ENCODE results near the gene AHCYL2. TPM values are rescaled to one million over a fixed set of nuclear protein-coding genes. Genes with fewer than 3 reads are reported as not detected.

Gene AHCYL2
- total RNA-seq, 1 experiment from 2014 or later: 17.0 TPM

- RAD21 ChIA-PET (ENCODE audit: low non-redundant PET in 1 of 2, low total read pairs in 2 of 2, uncharacterized antibody in 2 of 2, unreplicated experiment in 2 of 2): no interaction called here
- Histone ChIP-seq H4K20me1 (ENCODE audit: insufficient read depth) (no peaks in the 10 kb centered on the region), H3K9me2 (ENCODE audit: insufficient read depth) (no peaks in the 10 kb centered on the region; the same call in 1 of the 2 replicates), H3K79me2 (ENCODE audit: insufficient read depth, low read length) (no peaks in the 10 kb centered on the region), H3K4me3 (replicated peaks in 1 of 2; ENCODE audit: low read depth in 1 of 2, low read length in 2 of 2) (no peak overlapping the region), H3K27me3 (ENCODE audit: insufficient read depth, low read length) (no peaks in the 10 kb centered on the region), H3K4me1 (ENCODE audit: control insufficient read depth in 1 of 2, insufficient read depth in 2 of 2, low read length in 2 of 2) (no peaks in the 10 kb centered on the region), H3K36me3 (ENCODE audit: control insufficient read depth in 1 of 2, insufficient read depth in 2 of 2, low read length in 2 of 2) (no peaks in the 10 kb centered on the region), H3K9ac (ENCODE audit: low read length) (no peak overlapping the region), H3K4me2 (ENCODE audit: low read length) (no peak overlapping the region), H3K27ac (ENCODE audit: low read depth, low read length) (no peak overlapping the region), H3K9me3 (ENCODE audit: control insufficient read depth in 1 of 2, insufficient read depth in 1 of 2, low read depth in 1 of 2, low read length in 2 of 2) (peaks cover 0 to 13% of the 10 kb centered on the region in 2 experiments; a peak in 1 of 4 replicates), H2AFZ (ENCODE audit: low read depth, low read length, poor library complexity, severe bottlenecking) (no peak overlapping the region)
- ATAC-seq: no peak
- DNase-seq (ENCODE audit: low read depth, low spot score): no peak
- POLR2A ChIA-PET: no interaction called here
- CTCF ChIA-PET: no interaction called here
- TF ChIP-seq POLR2A (IDR thresholded peaks at IDR 0.05; ENCODE audit: borderline replicate concordance, extremely low read depth, insufficient read depth, insufficient read length) (no peak), ATF3 (IDR thresholded peaks at IDR 0.05) (no peak), RAD21 (IDR thresholded peaks at IDR 0.05; ENCODE audit: low read depth) (no peak), ZFX (IDR thresholded peaks at IDR 0.05) (no peak), ZBTB33 (IDR thresholded peaks at IDR 0.05; ENCODE audit: extremely low read depth, insufficient replicate concordance, low read length) (no peak)
- TF ChIP-seq, protein P1, sequence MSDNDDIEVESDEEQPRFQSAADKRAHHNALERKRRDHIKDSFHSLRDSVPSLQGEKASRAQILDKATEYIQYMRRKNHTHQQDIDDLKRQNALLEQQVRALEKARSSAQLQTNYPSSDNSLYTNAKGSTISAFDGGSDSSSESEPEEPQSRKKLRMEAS (IDR thresholded peaks at IDR 0.05): no peak
- no TSS peak for BruUV-seq (replicated peaks)
- intact Hi-C loops (cut with micrococcal nuclease): no loop called here
Measured at GRCh38 chr7:129273936-129274335, 49.1 kb downstream of the AHCYL2 start.

DNA sequence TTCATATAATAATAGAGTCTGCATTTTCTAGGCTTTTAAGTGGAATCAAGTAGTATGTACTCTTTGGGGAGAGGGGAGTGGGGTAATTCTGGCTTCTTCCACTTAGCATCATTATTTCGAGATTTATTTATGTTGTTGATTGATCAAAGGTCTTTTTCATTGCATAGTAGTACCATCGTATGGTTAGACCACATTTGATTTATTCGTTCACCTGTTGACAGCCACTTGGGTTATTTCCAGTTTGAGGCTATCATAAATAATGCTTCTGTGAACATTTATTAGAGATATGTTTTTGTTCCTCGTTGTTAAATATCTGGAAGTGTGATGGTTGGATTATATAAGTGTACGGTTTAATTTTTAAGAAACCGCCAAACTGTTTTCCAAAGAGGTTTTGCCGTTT lies 52.8 kb downstream of the AHCYL2 start:
- Histone ChIP-seq H3K27ac (ENCODE audit: low read depth, low read length) (no peak overlapping the region), H4K20me1 (ENCODE audit: insufficient read depth) (no peaks in the 10 kb centered on the region), H3K79me2 (ENCODE audit: insufficient read depth, low read length) (no peaks in the 10 kb centered on the region), H3K9me2 (ENCODE audit: insufficient read depth) (no peaks in the 10 kb centered on the region; the same call in 1 of the 2 replicates), H3K27me3 (ENCODE audit: insufficient read depth, low read length) (no peaks in the 10 kb centered on the region), H3K36me3 (ENCODE audit: control insufficient read depth in 1 of 2, insufficient read depth in 2 of 2, low read length in 2 of 2) (no peaks in the 10 kb centered on the region), H3K9ac (ENCODE audit: low read length) (no peak overlapping the region), H3K9me3 (ENCODE audit: control insufficient read depth in 1 of 2, insufficient read depth in 1 of 2, low read depth in 1 of 2, low read length in 2 of 2) (peaks cover 0 to 13% of the 10 kb centered on the region in 2 experiments; a peak in 1 of 4 replicates), H3K4me3 (replicated peaks in 1 of 2; ENCODE audit: low read depth in 1 of 2, low read length in 2 of 2) (no peak overlapping the region), H2AFZ (ENCODE audit: low read depth, low read length, poor library complexity, severe bottlenecking) (no peak overlapping the region), H3K4me1 (ENCODE audit: control insufficient read depth in 1 of 2, insufficient read depth in 2 of 2, low read length in 2 of 2) (peaks cover 0 to 7% of the 10 kb centered on the region in 2 experiments; a peak in 1 of 4 replicates), H3K4me2 (ENCODE audit: low read length) (no peak overlapping the region)
- ChIA-PET CTCF (interaction anchor here (1.4 kb wide), 1 partner anchor 21 kb away, joined by 3 read pairs; no protein-coding TSS in a partner anchor), POLR2A (no interaction called here), RAD21 (ENCODE audit: low non-redundant PET in 1 of 2, low total read pairs in 2 of 2, uncharacterized antibody in 2 of 2, unreplicated experiment in 2 of 2) (no interaction called here)
- DNase-seq (ENCODE audit: low read depth, low spot score) (no peak), ATAC-seq (no peak)
- no TSS peak for BruUV-seq (replicated peaks)
- intact Hi-C loops (cut with micrococcal nuclease): no loop called here
- no peak for TF ChIP-seq ZFX (IDR thresholded peaks at IDR 0.05)
- TF ChIP-seq, protein P2, sequence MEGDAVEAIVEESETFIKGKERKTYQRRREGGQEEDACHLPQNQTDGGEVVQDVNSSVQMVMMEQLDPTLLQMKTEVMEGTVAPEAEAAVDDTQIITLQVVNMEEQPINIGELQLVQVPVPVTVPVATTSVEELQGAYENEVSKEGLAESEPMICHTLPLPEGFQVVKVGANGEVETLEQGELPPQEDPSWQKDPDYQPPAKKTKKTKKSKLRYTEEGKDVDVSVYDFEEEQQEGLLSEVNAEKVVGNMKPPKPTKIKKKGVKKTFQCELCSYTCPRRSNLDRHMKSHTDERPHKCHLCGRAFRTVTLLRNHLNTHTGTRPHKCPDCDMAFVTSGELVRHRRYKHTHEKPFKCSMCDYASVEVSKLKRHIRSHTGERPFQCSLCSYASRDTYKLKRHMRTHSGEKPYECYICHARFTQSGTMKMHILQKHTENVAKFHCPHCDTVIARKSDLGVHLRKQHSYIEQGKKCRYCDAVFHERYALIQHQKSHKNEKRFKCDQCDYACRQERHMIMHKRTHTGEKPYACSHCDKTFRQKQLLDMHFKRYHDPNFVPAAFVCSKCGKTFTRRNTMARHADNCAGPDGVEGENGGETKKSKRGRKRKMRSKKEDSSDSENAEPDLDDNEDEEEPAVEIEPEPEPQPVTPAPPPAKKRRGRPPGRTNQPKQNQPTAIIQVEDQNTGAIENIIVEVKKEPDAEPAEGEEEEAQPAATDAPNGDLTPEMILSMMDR (IDR thresholded peaks at IDR 0.05 in 2 of 3, conservative IDR thresholded peaks at IDR 0.05 in 1 of 3; ENCODE audit: borderline replicate concordance in 1 of 3, insufficient read depth in 1 of 3, low read depth in 2 of 3, low read length in 2 of 3): no peak
- TF ChIP-seq ATF3 (IDR thresholded peaks at IDR 0.05): no peak
- TF ChIP-seq, protein P1 (IDR thresholded peaks at IDR 0.05): no peak
- TF ChIP-seq TCF7L2 (IDR thresholded peaks at IDR 0.05; ENCODE audit: borderline replicate concordance, extremely low read depth, insufficient read depth, insufficient read length): no peak
- TF ChIP-seq ELF1 (IDR thresholded peaks at IDR 0.05; ENCODE audit: borderline replicate concordance, low read depth): no peak
- no peak for TF ChIP-seq POLR2AphosphoS5 (IDR thresholded peaks at IDR 0.05; ENCODE audit: low read depth, low read length)
- no peak for TF ChIP-seq JUND (IDR thresholded peaks at IDR 0.05)
- no peak for TF ChIP-seq FOSL1 (IDR thresholded peaks at IDR 0.05; ENCODE audit: low read depth)
- TF ChIP-seq CEBPB (IDR thresholded peaks at IDR 0.05; ENCODE audit: low read depth): no peak
- TF ChIP-seq POLR2A (IDR thresholded peaks at IDR 0.05; ENCODE audit: borderline replicate concordance, extremely low read depth, insufficient read depth, insufficient read length): no peak
- no peak for TF ChIP-seq SIN3A (IDR thresholded peaks at IDR 0.05; ENCODE audit: low read depth)
- no peak for TF ChIP-seq EGR1 (IDR thresholded peaks at IDR 0.05; ENCODE audit: low read depth)
- no peak for TF ChIP-seq YY1 (IDR thresholded peaks at IDR 0.05; ENCODE audit: extremely low read depth, insufficient replicate concordance, low read depth, low read length)

Data from HCT116 (cell line).